ENCODE results near the gene STN1.

The STN1 gene

DNA sequence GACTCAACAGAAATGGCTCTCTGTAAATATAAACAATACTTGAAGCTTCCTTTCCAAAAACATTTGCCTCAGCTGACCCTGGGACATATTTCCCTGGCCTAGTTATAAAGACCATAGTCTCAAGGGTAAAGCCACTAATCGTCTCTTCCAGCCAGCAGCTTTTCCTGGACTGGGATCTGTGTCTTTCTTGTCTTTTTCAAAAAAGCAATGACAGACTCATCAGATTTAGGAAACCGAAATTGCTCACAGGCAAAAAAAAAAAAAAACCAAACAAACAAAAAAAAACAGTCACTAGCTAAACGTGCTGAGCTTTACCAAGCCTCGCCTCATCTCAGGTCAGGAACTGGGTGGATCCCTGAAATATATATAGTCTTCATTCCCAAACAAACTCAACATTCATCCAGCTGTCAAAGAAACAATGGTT is 23.5 kb downstream of the STN1 start:
- no peak for DNase-seq (ENCODE audit: low read depth in 2 of 2)

DNA sequence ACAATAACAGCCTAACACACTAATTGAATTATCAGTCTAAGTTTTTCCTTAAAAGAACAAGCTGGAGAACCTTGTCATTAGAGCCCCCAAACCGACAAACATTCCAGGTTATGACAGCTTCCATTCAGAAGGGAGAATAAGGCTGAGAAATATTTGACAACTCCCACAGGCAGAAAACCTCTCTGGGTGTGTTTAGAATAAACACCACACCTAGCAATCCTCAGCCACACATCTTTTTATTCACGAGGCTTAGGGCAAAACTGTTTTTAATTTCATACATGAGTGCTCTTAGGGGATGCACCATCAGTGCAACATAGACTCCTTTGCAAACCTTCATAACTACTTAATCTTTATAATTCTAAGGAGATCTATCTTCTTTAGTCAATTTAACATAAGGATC is 24.2 kb downstream of the STN1 start:
- no peak for DNase-seq (ENCODE audit: low read depth in 2 of 2)

DNA sequence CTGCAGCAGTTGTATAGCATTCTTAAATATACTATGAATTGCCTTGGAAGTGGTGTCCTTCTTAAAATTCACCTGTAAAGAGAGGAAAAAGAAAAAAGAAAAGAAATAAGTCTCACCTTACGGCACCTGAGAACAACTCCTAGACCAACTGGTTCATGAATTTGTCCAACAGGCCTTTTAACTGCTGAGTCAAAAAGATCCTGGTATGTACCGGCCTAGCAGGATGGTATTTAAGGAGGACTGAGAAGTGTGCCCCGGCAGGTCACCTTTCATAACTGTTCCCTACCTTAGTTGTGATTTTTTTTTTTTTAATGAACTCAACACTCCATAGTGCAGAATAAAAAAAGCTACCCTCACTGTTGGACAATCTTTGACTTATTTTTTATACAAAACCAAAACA is 25.8 kb downstream of the STN1 start:
- DNase-seq (ENCODE audit: low read depth in 2 of 2) = no peak

DNA sequence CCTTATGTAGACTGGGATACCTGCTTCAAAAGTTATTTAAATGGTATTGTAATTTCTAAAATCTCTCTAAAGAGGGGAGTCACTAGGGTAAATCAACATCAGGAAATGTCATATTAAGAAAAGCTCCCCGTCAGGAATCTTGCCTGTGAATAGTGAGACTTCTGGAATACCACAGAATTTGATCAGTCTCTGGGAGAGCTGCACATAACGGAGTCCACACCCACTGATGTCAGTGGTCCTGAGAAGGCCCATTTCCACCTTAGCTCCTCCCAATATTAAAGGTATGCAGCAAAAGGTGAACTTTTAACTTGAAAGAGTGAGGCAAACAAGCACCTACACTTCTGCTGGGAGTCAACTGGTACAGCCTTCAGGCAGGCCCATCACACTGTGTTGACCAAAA is 27.3 kb downstream of the STN1 start:
- no peak for DNase-seq (ENCODE audit: low read depth in 2 of 2)

DNA sequence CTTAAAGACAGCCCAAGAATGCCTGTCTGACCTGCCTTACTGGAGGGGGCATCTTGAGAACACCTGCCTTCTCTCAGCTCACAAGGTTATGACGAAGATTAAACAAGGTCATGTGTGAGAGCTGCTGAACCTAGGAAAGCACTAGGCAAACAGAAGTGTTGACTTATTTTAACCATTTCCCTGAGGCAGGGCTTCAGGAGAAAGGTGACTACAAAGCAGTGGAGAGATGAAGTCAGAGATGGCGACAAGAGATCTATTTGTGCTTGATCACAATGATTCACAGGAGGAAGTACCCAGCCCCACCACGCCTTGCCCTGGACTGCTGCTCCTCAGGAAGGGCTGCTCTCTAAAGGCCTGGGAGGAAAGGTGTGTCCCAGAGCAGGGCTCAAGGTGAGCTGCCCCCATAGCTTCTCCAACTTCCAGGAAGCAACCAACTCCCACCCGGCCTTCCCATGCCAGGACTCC is 27.8 kb downstream of the STN1 start:
- no peak for DNase-seq (ENCODE audit: low read depth in 2 of 2)

DNA sequence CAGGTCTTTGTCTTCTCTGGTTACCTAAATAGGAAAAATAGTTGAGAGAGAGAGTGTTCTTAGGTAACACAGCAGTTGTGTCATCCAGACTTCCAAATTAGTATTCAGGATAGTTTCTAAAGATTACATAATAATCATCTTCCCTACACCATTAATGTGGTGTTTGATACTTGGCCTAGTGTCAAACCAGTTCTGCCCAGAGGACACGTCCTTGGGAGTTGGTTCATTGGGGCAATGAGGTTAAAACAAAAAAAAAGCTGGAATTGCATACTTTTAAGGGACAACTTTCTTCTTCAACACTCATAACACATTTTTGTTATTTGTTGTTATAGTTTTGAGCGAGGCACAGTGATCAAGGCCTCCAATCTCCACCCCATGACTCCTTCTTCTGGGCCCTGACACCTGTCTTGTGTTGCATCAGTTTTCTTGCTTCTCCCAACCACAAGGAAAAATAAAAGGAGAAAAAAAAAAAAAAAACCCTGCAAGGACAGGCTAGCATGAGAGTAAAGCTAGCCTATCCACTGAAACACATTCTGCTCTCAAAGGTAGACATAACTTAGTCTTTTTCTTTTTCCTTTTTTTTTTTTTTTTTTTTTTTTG is 28.8 kb downstream of the STN1 start:
- no peak for DNase-seq (ENCODE audit: low read depth in 2 of 2)

DNA sequence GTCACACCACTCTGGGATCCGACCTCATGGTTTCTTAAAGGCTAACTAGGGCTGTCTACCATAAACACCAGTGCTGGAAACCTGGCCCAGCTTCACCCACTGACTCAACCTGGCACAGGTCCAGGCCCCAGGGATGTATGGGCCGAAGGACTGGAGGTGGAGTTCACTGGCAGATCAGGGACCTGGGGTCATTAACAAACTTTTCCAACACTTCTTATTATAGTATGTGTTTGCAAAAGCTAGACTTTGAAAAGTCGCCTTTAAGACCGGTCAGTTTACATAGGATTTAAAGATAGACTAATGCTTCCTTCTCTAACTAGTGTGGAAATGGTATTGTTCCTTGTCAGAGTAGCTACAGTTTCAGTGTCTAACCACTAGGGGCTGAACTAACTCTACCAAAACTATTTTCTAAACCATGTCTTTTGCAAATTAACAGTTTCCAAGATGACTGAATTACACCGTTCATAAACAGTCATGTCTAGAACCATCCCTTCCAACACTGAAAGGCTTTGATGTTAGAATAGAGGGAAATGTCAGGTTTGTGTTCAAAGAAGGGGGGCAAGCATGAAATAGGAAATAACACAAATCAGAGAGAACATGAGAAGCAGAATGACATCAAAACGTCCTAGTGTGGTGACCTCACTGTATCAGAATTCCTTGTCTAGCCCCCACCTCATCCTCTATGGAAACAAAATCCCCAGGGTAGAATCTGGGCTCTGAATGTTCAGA is 29.7 kb downstream of the STN1 start:
- no peak for DNase-seq (ENCODE audit: low read depth in 2 of 2)

DNA sequence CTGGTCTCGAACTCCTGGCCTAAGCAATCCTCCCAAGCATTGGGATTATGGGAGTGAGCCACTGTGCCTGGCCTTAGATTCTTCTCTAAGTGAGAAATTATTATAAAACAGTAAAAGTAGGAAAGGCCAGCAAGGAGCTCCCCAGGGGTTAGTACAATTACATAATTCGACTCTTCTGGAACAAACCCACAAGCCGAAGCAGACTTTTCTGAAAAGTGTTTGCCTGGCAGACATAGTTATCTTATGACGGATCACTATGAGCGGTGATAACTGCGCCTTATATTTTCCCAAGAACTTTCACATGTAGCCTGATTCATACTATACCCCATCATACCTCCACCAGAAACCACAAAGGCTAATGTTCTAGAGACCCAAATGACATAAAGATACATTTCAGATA is 32.4 kb downstream of the STN1 start:
- DNase-seq (ENCODE audit: low read depth in 2 of 2) = no peak

DNA sequence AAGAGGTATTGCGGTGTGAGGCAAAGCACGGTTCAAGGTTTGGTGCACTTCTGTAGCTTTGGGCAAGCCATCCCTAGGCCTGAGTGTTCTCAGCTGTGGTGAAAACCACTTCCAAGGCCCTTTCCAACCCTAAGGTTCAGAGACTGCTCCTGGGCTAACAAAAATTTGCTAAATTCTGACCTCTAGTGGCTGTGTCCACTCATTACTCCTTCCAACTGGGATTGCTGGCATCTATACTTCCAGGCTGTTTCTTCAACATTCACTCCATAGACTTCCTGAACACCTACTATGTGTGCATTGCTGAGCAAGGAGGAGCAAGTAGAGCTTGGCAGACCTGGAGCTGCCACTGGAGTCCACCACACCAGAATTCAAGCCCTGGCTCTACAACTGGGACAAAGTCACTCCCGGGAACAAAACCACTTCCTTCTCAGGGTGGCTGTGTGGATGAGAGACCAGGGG is 33.3 kb downstream of the STN1 start:
- no peak for DNase-seq (ENCODE audit: low read depth in 2 of 2)

DNA sequence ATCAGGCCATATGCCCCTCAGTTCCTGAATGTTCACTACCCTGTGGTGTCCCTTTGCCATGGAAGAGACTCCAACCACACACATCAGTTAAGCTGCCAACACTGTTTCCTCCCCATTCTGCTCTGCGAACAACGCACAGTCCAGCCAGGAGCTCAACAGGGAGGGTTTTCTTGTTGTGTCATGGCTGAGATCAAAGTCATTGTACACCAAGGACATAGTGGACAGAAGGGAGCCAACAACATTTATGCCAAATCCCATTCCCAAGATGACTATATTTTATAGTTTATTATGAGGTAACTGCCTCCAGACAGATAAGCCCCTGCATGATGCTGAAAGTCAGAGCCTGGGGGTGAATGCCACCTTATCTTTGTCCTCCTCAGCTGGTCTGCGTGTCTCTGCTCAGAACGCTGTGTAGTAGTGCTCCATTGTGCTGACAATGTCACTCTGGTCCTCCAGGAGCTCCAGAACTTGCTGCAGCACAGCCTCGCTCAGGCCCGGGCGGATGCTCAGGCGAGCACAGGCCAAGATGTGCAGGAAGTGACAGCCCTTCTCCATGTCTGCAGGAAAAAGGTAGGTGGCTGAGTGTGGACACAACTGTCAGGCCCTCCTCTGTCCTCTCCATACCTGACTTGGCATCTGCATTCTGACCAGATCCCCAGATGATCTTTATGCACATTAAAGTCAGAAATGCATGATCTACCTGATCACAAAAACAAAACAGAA is 35.5 kb downstream of the STN1 start:
- no peak for DNase-seq (ENCODE audit: low read depth in 2 of 2)

DNA sequence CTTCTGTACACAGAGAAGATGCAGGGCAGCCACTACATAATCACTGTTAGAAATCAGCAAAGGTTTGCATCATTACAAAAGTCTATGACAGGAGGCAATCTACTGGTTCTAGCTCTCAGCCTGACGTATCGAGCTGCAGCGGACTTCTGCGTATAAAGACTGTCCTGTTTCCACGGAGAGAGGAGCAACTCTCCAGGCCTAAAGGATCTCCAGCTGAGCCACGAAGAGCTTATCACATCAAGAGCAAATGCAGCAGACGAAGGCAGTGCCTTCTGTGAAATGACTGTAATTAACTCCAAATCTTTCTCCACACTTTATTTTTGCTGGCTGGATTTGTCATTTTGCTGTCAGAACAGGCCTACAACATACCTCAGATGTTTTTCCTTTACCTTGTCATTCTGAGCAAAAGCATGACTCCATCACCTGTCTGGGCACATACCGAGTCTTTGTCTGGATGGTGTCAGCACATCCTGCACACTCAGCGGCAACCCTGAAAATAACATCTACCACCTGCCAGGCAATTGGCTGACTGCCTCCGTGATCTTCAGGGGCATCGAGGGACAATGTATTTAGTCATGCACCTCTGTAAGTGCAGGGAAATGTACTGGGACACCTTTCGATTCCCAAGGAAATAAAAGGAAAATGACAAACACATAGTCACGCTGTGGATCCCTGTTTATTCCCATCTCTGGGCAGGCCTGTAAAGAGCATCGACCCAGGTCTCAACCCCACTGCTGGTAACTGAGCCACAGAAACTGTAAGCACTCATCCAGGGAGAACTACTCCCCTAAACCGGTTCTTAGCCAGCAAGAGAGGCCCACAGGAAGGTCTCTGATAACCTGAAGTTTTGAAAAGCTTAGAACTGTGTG is 36.3 kb downstream of the STN1 start:
- DNase-seq (ENCODE audit: low read depth in 2 of 2) = no peak

DNA sequence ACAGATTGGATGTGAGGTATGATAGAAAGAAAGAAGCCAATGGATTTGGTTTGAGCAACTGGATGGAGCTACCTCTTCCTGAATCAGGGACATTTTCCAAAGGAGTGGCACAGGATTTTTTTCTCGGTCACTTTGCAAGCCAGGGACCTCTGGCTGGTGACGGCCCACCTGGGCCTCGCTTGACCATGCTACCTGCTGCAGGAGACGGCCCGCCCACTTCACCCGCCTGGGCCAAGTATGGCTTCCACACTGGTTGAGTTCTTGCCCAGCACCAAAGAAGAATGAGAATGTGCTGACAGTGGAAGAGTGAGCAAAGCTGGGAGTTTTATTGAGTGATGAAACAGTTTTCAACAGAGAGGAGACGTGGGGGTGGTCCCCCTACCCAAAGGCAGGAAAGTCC is 38.2 kb downstream of the STN1 start:
- no peak for DNase-seq (ENCODE audit: low read depth in 2 of 2)

DNA sequence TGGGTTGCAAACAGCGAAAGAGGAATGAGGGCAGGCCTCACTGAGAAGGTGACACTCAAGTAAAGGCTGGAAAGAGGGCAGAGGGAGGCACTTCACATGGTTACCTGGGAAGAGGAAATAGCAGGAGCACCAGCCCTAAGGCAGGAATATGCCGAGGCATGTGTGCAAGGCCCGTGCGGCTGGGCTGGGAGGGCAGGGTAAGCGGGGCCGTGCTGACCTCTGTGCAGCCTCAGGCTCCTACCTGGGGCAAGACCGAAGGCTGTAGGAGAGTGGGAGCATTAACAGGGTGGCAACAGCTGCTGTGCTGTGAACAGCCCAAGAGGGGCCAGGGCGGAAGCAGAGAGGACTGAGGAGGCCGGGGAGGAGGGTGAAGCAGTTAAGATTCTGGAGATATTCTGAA is 38.6 kb downstream of the STN1 start:
- no peak for DNase-seq (ENCODE audit: low read depth in 2 of 2)

DNA sequence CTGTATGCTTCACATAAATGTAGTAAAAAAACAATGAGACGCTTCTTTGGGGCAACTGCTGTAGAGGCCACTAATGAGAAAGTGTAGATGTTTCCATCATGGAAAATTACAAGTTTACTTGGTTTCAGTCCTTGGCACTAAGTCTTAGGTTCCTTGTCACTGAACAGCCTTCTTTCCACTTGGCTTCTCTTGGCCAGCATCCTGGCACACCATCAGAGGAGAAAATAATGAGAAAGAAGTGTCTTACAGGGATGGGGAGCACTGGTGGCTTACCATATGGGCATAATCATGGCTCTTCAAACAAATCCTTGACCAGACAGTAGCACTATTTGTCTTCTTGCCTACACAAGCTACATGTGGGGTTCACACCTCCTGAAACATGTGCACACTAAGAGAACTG is 40.1 kb downstream of the STN1 start:
- DNase-seq (ENCODE audit: low read depth in 2 of 2) = no peak

DNA sequence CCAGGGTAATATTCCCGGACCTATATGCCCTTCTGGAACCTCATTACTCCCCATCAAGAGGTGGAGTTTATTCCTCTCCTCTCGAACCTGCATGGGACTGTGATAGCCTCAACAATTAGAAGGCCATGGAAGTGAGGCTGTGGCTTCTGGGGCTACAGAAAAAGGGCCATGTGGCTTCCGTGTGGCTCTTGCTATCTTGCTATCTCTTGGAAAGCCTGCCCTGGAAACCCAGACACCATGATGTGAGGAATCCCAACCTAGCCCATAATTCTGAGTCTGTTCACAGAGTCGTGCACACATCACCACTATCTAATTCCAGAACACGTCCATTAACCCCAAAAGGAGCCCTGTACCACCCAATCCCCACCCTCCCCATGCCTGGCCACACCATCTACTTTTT is 41.8 kb downstream of the STN1 start:
- no peak for DNase-seq (ENCODE audit: low read depth in 2 of 2)

DNA sequence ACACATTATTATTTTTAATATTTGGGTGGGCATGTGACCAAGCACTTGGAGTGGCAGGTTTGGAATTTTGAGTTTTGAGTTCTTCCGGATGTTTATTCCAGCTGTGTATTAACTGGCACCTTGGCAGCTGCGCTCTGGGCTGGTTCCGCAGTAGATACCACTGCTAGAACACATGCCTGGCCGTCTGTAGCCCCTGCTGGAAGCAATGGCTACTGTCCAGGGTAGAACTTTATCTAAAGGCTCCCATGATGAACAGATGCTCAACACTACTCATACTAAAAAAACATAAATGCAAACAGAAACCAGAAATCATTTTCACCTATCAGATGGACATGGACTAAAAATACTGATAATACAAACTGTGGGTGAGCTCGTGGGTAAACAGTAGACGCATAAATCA is 43.3 kb downstream of the STN1 start:
- no peak for DNase-seq (ENCODE audit: low read depth in 2 of 2)

DNA sequence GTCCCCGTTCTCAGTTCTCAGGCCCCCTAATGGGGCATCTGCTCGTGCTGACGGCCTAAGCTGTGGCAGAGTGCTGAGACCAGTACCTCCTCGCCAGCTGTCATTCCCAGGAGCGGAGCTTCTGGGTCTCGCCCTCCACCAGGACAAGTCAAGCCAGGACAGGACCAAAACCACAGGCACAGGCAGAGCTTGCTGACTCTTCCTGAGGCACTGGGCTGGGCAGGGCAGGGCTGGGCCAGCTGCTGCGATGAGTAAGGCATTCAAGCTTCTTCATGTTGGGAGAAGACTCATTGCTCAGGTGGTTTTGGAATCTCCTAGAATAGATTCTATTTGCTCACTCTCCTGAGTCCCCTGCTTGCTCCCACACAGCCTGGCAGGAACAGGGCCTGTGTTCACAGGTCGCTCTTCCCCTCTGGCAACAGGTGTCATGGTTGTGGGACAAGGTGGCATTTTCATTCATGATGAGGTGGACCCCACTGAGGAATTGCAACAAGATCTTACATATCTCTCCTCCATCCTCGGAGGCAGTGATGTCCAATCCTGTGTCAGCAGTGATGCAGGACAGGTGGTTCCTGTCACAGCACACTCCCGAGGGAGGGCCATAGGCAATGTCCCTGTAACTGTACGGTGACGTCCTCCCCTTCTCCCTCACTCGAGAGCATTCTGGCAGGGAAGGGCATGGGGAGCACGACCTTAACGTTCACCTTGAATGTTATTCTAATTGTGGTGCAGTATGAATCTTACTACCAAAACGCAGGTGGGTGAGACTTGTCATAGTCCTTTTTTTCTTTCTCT is 45.6 kb downstream of the STN1 start:
- no peak for DNase-seq (ENCODE audit: low read depth in 2 of 2)

DNA sequence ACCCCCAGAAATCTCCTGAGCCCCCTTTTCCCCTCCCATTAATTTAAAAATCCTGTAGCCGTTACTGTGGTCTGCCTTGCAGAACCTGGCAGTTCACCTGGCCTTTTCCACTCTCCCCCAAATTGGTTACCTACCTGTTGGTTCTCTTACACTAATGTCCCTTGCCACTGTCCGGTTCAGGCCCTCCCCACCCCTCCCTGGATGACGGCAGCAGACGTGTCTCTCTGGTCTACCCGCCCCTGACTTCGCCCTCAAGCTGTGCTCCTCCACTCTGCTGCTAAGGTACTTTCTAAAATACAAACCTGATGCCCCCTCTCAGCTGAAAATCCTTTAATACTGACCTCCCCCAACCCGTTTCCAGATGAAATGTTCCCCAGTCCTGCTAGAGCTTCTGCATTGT is 47.0 kb downstream of the STN1 start:
- no peak for DNase-seq (ENCODE audit: low read depth in 2 of 2)

DNA sequence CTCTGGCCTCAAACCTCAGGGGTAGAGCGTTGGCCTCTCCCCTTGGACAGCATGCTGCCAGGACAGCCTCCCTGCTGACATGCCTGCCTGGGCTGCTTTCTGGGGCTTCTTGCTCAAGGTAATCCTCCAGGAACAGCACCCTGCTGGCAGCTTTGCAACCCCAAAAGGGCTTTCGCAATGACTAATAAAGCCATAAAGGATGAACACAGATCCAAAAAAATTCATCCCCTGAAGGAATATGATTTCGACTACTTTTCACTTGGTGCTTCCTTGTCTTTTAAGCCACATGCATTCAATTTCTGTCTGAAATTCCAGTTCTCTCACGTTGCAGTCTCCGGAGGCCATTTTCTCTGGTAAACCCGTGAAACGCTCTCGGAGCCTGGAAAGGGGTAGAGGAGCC is 47.5 kb downstream of the STN1 start:
- DNase-seq (ENCODE audit: low read depth in 2 of 2) = no peak

DNA sequence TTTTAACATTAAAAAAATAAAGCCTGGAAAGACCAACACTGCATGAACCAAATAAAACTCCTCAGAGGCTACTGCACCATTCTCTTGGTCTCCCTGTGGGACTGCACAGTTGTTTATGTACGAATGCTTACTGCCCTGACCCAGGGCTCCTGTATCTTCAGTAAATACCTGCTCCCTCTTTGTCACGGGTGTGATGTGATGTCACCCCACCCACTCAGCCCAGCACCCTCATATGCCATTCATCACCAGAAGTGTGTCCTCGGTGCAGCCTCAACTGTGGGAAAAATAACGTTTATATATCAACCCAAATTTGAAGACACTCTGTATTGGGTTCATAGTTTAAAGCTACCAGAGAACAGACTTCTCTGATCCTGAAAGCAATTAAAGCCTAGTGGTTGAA is 48.6 kb downstream of the STN1 start:
- no peak for DNase-seq (ENCODE audit: low read depth in 2 of 2)

DNA sequence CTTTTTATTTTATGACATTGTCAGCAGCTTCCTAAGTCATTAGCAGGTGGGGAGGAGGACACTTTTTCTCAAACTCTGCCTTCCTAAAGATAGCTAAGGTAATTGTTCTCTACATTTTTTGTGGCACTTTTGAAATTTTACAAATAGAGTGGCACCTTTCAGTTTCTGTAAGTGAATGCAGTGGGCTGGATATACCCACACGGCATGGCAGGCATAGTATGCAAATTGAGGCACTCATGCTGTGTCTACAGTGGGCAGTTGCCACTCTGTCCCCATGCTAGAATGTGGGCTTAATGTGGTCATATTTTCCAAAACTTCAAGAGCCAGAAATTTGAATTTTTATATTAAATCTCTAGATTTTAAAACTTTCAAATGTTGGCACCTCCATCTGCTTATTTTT is 49.8 kb downstream of the STN1 start:
- DNase-seq (ENCODE audit: low read depth in 2 of 2) = no peak
